D721Med (cell line): ENCODE results near the gene MATN4.

Experiments used
- DNase-seq: peaks from one replicate; pipeline ENCODE4 v3.0.0; 2011; ENCODE audit warnings: low spot score; ENCODE audit not compliant: insufficient read length
- FAIRE-seq: peaks from 2 replicates; lab custom pipeline; 2011; peaks lifted over from hg19 to GRCh38; lab: Jason Lieb, UNC
- TF ChIP-seq, protein P1 (sequence below): IDR thresholded peaks from 2 replicates; pipeline ENCODE4 v1.5.1; 2012; ENCODE audit warnings: mild to moderate bottlenecking, control low read depth; ENCODE audit not compliant: insufficient read depth; ENCODE audit errors: missing control alignments

MATN4 gene

DNA sequence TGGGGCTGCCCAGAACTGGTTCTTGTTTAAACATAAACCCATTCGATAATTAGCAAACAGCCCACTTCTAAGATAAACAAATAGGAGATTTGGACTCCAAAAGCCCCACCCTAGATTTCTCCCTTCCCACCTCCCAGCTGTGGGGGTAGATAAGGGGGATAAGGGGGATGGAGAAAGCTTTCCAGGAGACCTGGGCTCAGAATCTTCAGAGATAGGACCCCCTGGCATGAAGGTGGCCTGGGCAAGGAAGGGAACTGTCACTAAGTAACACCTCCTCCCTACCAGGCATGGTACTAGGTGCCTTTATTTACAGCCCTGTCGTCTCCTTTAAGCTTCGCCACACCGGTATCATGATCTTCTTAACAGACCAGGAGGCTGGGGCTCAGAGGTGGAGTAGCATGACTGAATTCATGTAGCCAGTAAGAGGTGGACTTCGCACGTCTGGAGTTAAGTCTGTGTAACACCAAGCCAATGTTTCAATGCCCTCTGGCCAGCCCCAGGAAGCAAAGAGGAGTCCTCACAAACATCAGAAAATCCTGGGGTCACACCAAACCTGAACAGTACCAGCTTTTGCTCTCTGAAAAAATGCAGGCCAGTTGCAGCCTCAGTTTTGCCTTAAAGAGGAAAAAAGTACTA, 35.6 kb upstream of the MATN4 start:
- TF ChIP-seq, protein P1, sequence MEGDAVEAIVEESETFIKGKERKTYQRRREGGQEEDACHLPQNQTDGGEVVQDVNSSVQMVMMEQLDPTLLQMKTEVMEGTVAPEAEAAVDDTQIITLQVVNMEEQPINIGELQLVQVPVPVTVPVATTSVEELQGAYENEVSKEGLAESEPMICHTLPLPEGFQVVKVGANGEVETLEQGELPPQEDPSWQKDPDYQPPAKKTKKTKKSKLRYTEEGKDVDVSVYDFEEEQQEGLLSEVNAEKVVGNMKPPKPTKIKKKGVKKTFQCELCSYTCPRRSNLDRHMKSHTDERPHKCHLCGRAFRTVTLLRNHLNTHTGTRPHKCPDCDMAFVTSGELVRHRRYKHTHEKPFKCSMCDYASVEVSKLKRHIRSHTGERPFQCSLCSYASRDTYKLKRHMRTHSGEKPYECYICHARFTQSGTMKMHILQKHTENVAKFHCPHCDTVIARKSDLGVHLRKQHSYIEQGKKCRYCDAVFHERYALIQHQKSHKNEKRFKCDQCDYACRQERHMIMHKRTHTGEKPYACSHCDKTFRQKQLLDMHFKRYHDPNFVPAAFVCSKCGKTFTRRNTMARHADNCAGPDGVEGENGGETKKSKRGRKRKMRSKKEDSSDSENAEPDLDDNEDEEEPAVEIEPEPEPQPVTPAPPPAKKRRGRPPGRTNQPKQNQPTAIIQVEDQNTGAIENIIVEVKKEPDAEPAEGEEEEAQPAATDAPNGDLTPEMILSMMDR, result no peak
- no peak for DNase-seq
- no peak for FAIRE-seq

DNA sequence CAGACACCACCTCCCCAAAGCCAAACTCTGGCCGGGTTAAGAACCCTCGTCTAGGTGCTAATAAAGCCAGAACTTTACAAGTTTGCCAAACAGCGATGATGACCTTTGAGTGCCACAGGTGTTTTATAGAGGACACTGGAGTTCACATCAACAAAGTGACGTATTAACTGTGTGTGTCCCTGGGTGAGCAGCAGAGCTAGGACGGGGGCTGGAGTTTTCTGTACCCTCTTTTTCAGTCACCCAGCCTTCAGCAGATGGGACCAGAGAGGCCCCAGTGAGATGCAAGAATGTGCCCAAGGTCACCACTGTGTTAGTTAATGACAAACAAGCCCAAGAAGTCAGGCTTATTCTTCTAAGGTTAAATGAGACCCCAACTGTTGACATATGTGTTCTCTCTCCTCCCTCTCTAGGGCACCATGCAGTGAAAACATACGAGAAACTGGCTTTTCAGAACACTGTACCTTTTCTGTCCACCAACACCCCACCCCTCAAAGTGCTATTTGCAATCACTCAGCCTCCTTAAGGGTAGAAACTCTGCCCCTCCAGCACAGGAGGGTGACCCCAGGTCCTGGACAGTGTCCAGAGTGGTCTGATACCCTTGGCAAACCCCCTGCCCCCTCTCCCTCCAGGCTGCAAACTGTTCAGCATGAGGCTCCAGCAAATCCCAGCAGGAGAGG, 34.9 kb upstream of the MATN4 start:
- FAIRE-seq (no peak), DNase-seq (no peak)
- TF ChIP-seq, protein P1, result no peak

DNA sequence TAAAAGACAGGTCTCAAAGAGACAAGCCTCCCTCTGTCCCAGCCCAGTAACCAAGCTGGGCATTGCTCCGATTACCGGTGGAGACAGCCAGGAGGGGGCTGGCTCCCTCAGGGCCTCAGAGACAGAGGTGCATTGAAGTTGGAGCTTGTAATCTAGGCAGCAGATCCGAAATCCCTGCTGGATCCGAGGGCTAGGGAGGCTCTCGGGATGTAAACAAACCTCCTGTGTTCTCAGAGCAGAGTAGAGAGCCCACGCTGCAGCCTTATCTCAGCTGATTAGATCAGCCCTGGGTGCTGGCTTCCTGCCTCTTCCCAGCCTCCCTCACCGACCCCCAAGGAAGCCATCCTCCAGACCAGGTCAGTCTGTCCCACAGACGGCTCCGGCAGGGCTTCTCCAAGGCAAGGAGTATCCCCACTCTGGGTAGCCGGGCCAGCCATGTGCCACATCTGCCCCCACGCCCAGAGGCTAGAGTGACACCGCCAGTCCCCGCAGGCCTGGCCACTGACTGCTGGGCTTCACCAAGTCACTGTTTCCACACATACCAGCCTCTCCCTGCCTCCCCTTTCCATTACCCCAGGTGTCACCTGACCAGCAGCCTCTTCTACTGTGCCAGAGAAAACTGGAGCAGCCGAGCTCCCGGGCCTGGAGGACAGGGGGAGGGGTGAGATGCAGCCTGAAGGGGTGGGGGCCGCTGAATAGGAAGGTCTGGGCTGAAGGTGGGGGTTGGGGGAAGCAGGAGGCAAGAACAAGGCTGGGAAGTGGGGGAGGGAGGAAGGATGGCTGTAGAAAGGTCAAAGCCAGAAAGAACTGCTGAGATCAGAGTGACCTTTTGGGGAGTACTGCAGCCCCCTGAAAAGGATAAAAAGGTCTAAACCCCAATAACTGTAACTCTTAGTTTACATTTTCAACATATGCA, 34.1 kb upstream of the MATN4 start:
- no peak for FAIRE-seq
- DNase-seq, result no peak
- TF ChIP-seq, protein P1, result no peak

DNA sequence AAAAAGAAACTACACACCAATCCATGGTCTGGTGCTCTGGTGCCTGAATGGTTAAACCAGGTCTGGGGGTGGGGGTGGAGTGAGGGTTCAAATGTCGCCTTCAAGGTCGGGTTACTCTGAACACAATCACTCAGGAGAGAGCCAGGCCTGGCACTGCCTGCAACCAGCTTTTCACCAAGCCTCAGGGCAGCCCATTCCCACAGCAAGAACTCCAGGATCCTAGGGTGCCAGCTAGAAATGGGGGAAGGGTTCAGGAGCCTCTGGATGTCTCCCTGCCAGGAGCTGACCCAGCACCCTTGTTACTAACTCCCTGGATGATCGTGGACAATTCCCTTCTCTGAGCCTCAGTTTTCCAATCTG, 33.5 kb upstream of the MATN4 start:
- DNase-seq (no peak), FAIRE-seq (no peak)
- TF ChIP-seq, protein P1, result no peak

DNA sequence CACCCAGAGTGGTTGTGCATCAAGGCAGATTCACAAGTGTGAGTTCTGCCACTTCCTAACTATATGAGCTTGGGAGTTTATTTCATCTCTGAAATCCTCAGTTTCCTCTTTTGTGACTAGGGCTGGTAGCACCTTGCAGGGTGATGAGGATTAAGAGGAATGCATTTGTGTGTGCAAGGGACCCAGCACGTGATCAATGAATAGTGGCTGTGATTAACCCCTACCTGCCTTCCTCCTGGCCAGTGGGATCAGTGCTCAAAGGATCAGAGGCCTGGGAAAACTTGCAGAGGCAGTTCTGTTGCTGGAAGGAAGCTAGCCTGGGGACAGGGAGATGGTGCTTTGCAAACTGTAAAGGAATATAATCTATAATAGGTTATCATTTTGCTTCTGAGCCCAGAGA, 32.9 kb upstream of the MATN4 start:
- DNase-seq (no peak), FAIRE-seq (no peak)
- TF ChIP-seq, protein P1, result no peak

DNA sequence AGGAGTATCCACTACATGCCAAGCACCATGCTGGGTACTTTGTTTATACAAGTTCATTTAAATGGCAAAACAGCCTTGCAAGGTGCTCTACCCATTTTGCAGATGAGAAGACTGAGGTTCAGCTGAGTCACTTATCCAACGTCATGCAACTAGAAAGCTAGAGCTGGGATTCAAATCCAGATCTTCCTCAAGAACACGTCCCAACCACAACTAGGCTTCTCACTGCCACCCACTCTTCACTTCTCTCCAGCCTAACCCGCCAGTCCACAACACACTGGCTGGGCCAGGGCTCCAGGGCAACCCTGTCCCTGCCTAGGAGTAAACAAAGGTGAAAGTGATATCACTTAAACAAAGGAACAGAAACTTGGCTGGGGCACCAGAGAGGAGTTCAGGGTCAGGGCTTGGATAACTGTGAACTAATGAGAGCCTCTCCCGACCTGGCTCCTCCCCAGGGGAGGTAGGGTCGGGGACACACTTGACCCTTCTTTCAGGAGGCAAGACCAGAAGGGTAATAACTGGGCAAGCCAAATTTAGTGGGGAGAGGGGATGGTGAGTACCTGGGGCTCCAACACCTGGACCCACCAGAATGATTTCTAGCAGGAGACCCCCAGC, 32.2 kb upstream of the MATN4 start:
- TF ChIP-seq, protein P1, result no peak
- DNase-seq (no peak), FAIRE-seq (no peak)
